ENCODE data around the gene MYL7. TPM values are rescaled to one million over a fixed set of nuclear protein-coding genes. Genes with fewer than 3 reads are reported as not detected.

The MYL7 gene
- total and polyA plus RNA-seq, 9 of the 15 experiments (the other 6 are each of a cell fraction or from before 2014, with no cell fraction given), result not detected

- ATAC-seq (no peak), FAIRE-seq (no peak), DNase-seq (ENCODE audit: extremely low read depth in 1 of 4, low spot score in 3 of 4) (no peak)
- Histone ChIP-seq H3K4me1 (replicated peaks in 1 of 2; ENCODE audit: control insufficient read depth in 2 of 2, insufficient read depth in 2 of 2, low read length in 2 of 2) (peaks cover 0 to 8% of the 10 kb centered on the region in 2 experiments; a peak in 1 of 5 replicates), H3K27me3 (ENCODE audit: control insufficient read depth in 2 of 2, insufficient read depth in 2 of 2, low read length in 2 of 2) (peaks cover 0 to 5% of the 10 kb centered on the region in 2 experiments; a peak in 1 of 5 replicates), H3K4me2 (ENCODE audit: insufficient read depth, low read length) (no peak overlapping the region), H3K9me1 (ENCODE audit: control insufficient read depth, insufficient read depth, low read length) (no peaks in the 10 kb centered on the region), H3K27ac (ENCODE audit: extremely low read depth, low read depth, low read length) (no peak overlapping the region), H3K9me3 (replicated peaks; ENCODE audit: control insufficient read depth, insufficient read depth, low read depth, low read length) (no peaks in the 10 kb centered on the region), H2AFZ (ENCODE audit: low read depth, low read length) (no peak overlapping the region), H3K79me2 (ENCODE audit: control insufficient read depth, insufficient read depth, low read length) (no peaks in the 10 kb centered on the region), H4K20me1 (replicated peaks; ENCODE audit: control insufficient read depth, insufficient read depth, low read length) (no peaks in the 10 kb centered on the region), H3K36me3 (ENCODE audit: control insufficient read depth, insufficient read depth, low read length) (no peaks in the 10 kb centered on the region), H3K9ac (ENCODE audit: insufficient read depth in 1 of 2, low read depth in 2 of 2, low read length in 2 of 2) (no peak overlapping the region), H3K4me3 (no peak overlapping the region)
- ChIA-PET POLR2A (no interaction called here), CTCF (ENCODE audit: low intra/inter-chr PET ratio) (no interaction called here)
- in situ Hi-C loops (cut with MboI) (no loop called here), intact Hi-C loops (cut with micrococcal nuclease) (no loop called here)
- 5% methylated on average over 2 of the region's 2 CpGs for WGBS (ENCODE audit: insufficient coverage, low coverage, missing lambda C conversion rate)
- no TSS peak for BruUV-seq (replicated peaks)
- no peak for TF ChIP-seq ZNF609 (CRISPR knock-in tag; IDR thresholded peaks at IDR 0.05; ENCODE audit: borderline replicate concordance)
- TF ChIP-seq NFXL1 (CRISPR knock-in tag; IDR thresholded peaks at IDR 0.05), result no peak
- TF ChIP-seq ZNF134 (CRISPR knock-in tag; conservative IDR thresholded peaks at IDR 0.05), result no peak
- no peak for TF ChIP-seq RBM22 (IDR thresholded peaks at IDR 0.05; ENCODE audit: low read depth, low read length, poor library complexity, severe bottlenecking)
- no peak for TF ChIP-seq MGA (IDR thresholded peaks at IDR 0.05)
Measured at GRCh38 chr7:44094365-44094764, 46.8 kb downstream of the MYL7 start.
